Measurements from ENCODE around the gene IL10RA.

DNA sequence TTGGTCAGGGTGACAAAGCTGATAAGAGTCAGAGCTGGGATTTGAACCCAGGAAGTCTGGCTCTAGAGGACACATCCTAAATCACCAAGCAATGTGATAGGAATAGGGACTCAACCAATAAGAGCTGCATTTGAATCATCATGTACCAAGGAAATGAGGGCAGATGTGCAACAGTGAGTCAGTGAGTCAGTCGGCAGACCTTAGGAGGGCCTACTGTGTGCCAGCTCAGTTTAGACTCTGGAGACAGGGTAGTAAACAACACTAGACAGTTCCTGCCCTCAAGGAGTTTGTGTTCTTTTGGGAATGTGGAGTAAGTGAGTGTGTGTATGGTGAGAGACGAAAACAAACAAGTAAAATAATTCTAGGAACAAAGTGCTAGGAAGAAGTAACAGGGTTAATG, 11.2 kb downstream of the IL10RA start:
- TF ChIP-seq, protein P1, sequence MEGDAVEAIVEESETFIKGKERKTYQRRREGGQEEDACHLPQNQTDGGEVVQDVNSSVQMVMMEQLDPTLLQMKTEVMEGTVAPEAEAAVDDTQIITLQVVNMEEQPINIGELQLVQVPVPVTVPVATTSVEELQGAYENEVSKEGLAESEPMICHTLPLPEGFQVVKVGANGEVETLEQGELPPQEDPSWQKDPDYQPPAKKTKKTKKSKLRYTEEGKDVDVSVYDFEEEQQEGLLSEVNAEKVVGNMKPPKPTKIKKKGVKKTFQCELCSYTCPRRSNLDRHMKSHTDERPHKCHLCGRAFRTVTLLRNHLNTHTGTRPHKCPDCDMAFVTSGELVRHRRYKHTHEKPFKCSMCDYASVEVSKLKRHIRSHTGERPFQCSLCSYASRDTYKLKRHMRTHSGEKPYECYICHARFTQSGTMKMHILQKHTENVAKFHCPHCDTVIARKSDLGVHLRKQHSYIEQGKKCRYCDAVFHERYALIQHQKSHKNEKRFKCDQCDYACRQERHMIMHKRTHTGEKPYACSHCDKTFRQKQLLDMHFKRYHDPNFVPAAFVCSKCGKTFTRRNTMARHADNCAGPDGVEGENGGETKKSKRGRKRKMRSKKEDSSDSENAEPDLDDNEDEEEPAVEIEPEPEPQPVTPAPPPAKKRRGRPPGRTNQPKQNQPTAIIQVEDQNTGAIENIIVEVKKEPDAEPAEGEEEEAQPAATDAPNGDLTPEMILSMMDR (IDR thresholded peaks at IDR 0.05), result no peak
- no peak for TF ChIP-seq POLR2A (IDR thresholded peaks at IDR 0.05)

All from Peyer's patch (tissue), 4 donors.